HUES48 (cell line): ENCODE measurements around the gene FOXC2.
"Not testable (repeated sequence)": the region's sequence is repeated elsewhere in the genome, so short reads cannot be mapped to it uniquely, and the experiment has no call there.

Experiments
- H3K27ac ChIP-seq: one replicate; pipeline ENCODE4 v1.7.0; 2013; ENCODE audit warnings: low read depth, low read length, inconsistent platforms
- H3K27me3 ChIP-seq: 2 replicates; pipeline ENCODE4 v1.6.1; 2013; ENCODE audit warnings: mild to moderate bottlenecking, low read length; ENCODE audit not compliant: control insufficient read depth, insufficient read depth
- H3K36me3 ChIP-seq: 2 replicates; pipeline ENCODE4 v1.6.1; 2013; ENCODE audit warnings: low read length; ENCODE audit not compliant: control insufficient read depth, insufficient read depth
- H3K4me1 ChIP-seq: 2 replicates; pipeline ENCODE4 v1.6.1; 2013; ENCODE audit warnings: mild to moderate bottlenecking, low read length; ENCODE audit not compliant: control insufficient read depth, insufficient read depth
- H3K4me3 ChIP-seq: 2 replicates; pipeline ENCODE4 v1.5.1; 2013; ENCODE audit warnings: mild to moderate bottlenecking, low read depth, low read length
- H3K9ac ChIP-seq: 2 replicates; pipeline ENCODE4 v1.6.1; 2013; ENCODE audit warnings: mild to moderate bottlenecking, low read depth, low read length, moderate library complexity
- H3K9me3 ChIP-seq: 2 replicates; pipeline ENCODE4 v1.6.1; 2013; ENCODE audit warnings: low read length; ENCODE audit not compliant: control insufficient read depth, insufficient read depth

Gene FOXC2

GRCh38 chr16:86581458-86581857 is 14.8 kb downstream of the FOXC2 start:
- Histone ChIP-seq H3K9me3 (no peaks in the 10 kb centered on the region), H3K9ac (no peak overlapping the region), H3K36me3 (no peaks in the 10 kb centered on the region), H3K27me3 (peaks cover 78% of the 10 kb centered on the region), H3K4me3 (no peak overlapping the region), H3K27ac (no peak overlapping the region), H3K4me1 (peaks cover 23% of the 10 kb centered on the region)

GRCh38 chr16:86584071-86584685 is 17.5 kb downstream of the FOXC2 start:
- Histone ChIP-seq H3K4me3 (no peak overlapping the region), H3K9me3 (no peaks in the 10 kb centered on the region), H3K27me3 (peaks cover 51% of the 10 kb centered on the region), H3K27ac (no peak overlapping the region), H3K9ac (no peak overlapping the region), H3K4me1 (peaks cover 7% of the 10 kb centered on the region; the same call in 1 of the 2 replicates), H3K36me3 (no peaks in the 10 kb centered on the region)

- H3K4me1 ChIP-seq, result peaks cover 2% of the 10 kb centered on the region; the same call in 1 of the 2 replicates
- H3K9me3 ChIP-seq, result no peaks in the 10 kb centered on the region
- H3K36me3 ChIP-seq, result no peaks in the 10 kb centered on the region
- H3K27me3 ChIP-seq, result peaks cover 42% of the 10 kb centered on the region
- no peak overlapping the region for H3K4me3 ChIP-seq
- no peak overlapping the region for H3K9ac ChIP-seq
- no peak overlapping the region for H3K27ac ChIP-seq
Observed at GRCh38 chr16:86584726-86585721, 18.4 kb downstream of the FOXC2 start.

GRCh38 chr16:86585821-86586611 is 19.4 kb downstream of the FOXC2 start:
- no peak overlapping the region for H3K27ac ChIP-seq
- H3K9ac ChIP-seq, result no peak overlapping the region
- H3K36me3 ChIP-seq, result no peaks in the 10 kb centered on the region
- H3K27me3 ChIP-seq, result peaks cover 33% of the 10 kb centered on the region
- no peak overlapping the region for H3K4me3 ChIP-seq
- no peaks in the 10 kb centered on the region for H3K9me3 ChIP-seq
- no peaks in the 10 kb centered on the region for H3K4me1 ChIP-seq

- peaks cover 18% of the 10 kb centered on the region for H3K27me3 ChIP-seq
- H3K4me3 ChIP-seq, result no peak overlapping the region
- H3K27ac ChIP-seq, result no peak overlapping the region
- H3K36me3 ChIP-seq, result no peaks in the 10 kb centered on the region
- no peak overlapping the region for H3K9ac ChIP-seq
- no peaks in the 10 kb centered on the region for H3K4me1 ChIP-seq
- H3K9me3 ChIP-seq, result no peaks in the 10 kb centered on the region
Observed at GRCh38 chr16:86587487-86587886, 20.9 kb downstream of the FOXC2 start.

GRCh38 chr16:86587955-86588354 is 21.3 kb downstream of the FOXC2 start:
- not testable (repeated sequence) for H3K4me1 ChIP-seq, H3K27ac ChIP-seq, H3K9me3 ChIP-seq, H3K36me3 ChIP-seq, H3K4me3 ChIP-seq, H3K9ac ChIP-seq
- H3K27me3 ChIP-seq, result peaks cover 14% of the 10 kb centered on the region

- Histone ChIP-seq H3K27me3 (no peaks in the 10 kb centered on the region), H3K4me1 (no peaks in the 10 kb centered on the region), H3K9ac (no peak overlapping the region), H3K36me3 (no peaks in the 10 kb centered on the region), H3K4me3 (no peak overlapping the region), H3K27ac (no peak overlapping the region), H3K9me3 (no peaks in the 10 kb centered on the region)
Observed at GRCh38 chr16:86590501-86591144, 24.0 kb downstream of the FOXC2 start.

GRCh38 chr16:86591270-86591669 is 24.6 kb downstream of the FOXC2 start:
- Histone ChIP-seq H3K36me3 (no peaks in the 10 kb centered on the region), H3K27me3 (no peaks in the 10 kb centered on the region), H3K4me1 (no peaks in the 10 kb centered on the region), H3K27ac (no peak overlapping the region), H3K9ac (no peak overlapping the region), H3K4me3 (no peak overlapping the region), H3K9me3 (no peaks in the 10 kb centered on the region)

- Histone ChIP-seq H3K4me1 (no peaks in the 10 kb centered on the region), H3K36me3 (no peaks in the 10 kb centered on the region), H3K27ac (no peak overlapping the region), H3K27me3 (no peaks in the 10 kb centered on the region), H3K9ac (no peak overlapping the region), H3K9me3 (no peaks in the 10 kb centered on the region), H3K4me3 (no peak overlapping the region)
Observed at GRCh38 chr16:86593913-86594620, 27.4 kb downstream of the FOXC2 start.

- no peaks in the 10 kb centered on the region for H3K9me3 ChIP-seq
- H3K4me3 ChIP-seq, result no peak overlapping the region
- H3K9ac ChIP-seq, result no peak overlapping the region
- no peaks in the 10 kb centered on the region for H3K36me3 ChIP-seq
- H3K4me1 ChIP-seq, result no peaks in the 10 kb centered on the region
- H3K27ac ChIP-seq, result no peak overlapping the region
- H3K27me3 ChIP-seq, result no peaks in the 10 kb centered on the region
Observed at GRCh38 chr16:86594721-86595120, 28.1 kb downstream of the FOXC2 start.
